IPS-11a (cell line): ENCODE data around the gene GJB6.
"Not testable (repeated sequence)": the region's sequence is repeated elsewhere in the genome, so short reads cannot be mapped to it uniquely, and the experiment has no call there.

Source experiments
- H3K4me3 ChIP-seq: one replicate; pipeline ENCODE4 v1.5.1; 2013; ENCODE audit warnings: low read depth, low read length, control low read depth

Gene GJB6

DNA sequence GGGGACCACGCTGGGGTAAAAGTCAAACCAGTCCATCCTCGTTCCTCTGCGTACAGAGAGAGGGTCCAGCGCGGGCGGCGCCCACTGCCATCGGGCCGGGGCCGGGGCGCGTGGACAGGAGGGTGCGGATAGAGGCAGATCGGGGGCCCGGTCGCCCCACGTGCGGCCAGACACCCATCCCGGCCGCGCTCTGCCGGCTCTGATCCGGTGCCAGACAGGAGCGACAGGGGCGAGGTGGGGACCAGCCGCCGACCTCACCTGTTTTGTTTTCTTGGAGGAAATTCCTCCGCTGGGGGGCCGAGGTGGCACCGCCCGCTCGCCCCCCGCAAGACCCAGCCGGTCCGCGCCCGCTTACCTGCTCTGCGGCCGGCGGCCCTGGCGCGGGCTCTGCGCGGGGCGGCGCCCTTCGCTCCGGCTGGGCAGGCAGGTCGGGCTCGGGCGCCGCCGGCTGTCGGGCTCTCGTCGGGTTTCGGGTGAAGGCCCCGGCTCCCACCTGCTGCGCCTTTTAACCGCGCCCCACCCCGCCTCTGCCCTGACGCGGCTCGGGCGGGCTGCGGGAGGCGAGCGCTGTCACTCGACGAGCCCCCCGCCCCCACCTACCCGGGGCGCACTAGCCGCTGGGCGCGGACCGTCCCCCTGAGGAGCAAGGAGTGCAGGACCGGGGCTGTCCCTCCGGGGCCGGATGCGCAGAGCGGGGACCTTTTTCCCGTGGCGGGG, at the start of gene GJB6:
TSS of gene GJB6 (minus strand) at position 481 of the 717 bp plus-strand sequence. CDS start 8,839 bp downstream, outside the sequence.
- peak within 1 kb of the TSS; percentile 31 for H3K4me3 ChIP-seq

DNA sequence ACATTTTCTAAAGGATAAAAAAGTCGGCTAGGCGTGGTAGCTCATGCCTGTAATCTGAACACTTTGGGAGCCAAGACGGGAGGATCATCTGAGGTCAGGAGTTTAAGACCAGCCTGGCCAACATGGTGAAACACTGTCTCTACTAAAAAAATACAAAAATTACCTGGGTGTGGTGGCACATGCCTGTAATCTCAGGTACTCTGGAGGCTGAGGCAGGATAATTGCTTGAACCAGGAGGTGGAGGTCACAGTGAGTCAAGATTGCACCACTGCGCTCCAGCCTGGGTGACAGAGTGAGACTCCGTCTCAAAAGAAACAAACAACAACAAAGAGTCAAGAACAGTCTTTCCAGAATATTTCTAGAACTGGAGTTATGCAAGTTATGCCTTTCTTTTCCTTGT, 44.8 kb upstream of the GJB6 start:
- not testable (repeated sequence) for H3K4me3 ChIP-seq

DNA sequence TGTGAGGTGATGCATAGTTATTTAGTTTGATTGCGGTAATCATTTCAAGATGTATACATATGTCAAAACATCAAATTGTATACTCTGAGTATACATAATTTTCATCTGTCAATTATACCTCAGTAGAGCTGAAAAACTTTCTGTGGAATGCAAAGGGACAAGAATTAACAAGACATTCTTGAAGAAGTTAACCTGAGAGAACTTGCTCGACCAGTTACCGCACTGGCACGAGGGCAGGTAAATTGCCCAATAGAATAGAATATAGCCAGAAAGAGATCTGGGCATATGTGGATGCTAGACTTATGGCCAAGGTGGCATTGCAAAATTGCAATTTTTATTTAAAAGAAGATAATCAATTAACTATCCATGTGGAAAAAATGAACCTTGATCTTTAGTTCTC, 42.3 kb upstream of the GJB6 start:
- H3K4me3 ChIP-seq = no peak overlapping the region

DNA sequence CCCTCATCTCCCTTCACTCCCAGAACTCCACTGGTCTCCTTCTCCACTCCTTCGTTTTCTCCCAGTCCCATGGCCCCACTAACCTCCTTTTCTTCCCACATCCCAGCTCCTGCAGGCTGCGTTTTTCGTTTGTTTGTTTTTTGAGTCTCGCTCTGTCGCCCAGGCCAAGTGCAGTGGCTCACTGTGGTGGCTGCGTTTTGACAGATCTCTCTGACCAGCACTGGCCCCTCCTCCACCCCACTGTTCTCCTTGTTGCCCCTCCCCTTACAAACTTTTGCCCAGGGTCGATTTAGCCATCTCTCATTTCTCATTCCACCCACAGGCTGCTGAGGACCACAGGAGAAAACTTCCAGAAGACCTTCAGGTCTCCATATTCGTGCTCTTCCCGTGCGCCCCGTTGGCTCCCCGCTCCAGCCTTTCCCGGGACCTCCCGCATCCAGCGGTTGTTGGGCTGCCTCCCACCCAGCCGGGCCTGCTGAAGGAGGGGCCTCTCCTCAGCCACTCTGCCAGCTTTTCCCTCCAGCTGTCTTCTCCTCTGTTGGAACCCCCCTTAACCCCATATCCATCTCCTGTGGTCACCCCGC, 40.6 kb upstream of the GJB6 start:
- H3K4me3 ChIP-seq = no peak overlapping the region

DNA sequence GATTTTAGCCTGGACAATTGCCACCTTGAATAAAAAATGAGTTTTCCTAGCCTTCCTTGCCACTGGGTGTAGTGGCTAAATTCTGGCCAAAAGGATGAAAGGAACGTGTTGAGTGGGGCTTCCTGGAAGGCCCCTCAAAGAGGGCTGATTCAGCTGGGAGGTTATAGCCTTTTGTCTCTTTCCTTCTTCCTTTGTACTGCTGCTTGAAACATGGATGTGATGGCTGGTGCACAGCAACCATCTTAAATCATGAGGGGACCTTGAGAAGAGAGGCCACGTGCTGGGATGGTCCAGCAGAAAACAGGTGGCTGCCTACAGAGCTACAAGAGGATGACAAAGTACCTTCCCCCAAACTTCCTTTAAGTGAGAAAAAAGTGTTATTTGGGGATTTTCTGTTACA, 40.0 kb upstream of the GJB6 start:
- H3K4me3 ChIP-seq = no peak overlapping the region

GRCh38 chr13:20271441-20271840, 39.3 kb upstream of the GJB6 start:
- no peak overlapping the region for H3K4me3 ChIP-seq

GRCh38 chr13:20270163-20270865, 38.2 kb upstream of the GJB6 start:
- no peak overlapping the region for H3K4me3 ChIP-seq

GRCh38 chr13:20264271-20265018, 32.3 kb upstream of the GJB6 start:
- H3K4me3 ChIP-seq = no peak overlapping the region

- no peak overlapping the region for H3K4me3 ChIP-seq
Observed at GRCh38 chr13:20263393-20264044, 31.4 kb upstream of the GJB6 start.

GRCh38 chr13:20258963-20259288, 26.8 kb upstream of the GJB6 start:
- H3K4me3 ChIP-seq = no peak overlapping the region

- H3K4me3 ChIP-seq = no peak overlapping the region
Observed at GRCh38 chr13:20258208-20258962, 26.3 kb upstream of the GJB6 start.

DNA sequence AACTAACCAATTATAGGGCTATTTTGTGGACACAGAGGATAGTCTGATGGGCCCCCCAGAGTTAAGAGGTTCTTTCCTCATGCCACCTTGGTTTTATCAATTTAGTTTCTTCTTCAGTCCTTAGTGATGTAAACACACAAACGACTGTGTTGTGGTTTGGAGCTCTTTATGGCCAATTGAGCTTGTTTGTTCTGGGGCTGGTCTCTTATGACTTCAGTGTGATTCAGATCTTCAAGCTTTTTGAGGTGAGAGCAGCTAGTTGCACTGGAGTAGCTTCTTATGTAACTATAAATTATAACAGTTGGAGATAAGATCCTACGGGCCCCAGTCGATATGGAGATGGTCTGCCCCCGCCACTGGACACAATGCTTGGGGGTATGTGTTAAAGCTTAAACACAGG, 22.0 kb upstream of the GJB6 start:
- no peak overlapping the region for H3K4me3 ChIP-seq

DNA sequence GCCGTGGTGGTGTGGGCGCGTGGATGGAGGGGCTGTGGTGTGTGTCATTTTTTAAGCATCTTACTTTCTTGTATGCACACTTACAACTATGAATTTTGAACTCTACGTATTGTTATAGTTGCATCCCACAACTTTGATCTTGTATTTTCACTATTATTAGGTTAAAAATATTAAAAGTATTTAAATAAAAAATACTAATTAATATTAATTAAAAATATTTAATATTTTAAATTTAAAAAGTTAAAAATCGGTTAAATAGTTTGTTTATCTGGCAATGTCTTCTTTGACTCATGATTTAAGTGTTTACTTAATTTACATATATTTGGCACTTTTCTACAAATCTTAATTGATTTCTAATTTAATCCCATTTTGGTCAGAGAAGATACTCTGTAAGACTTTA, 17.8 kb upstream of the GJB6 start:
- H3K4me3 ChIP-seq = no peak overlapping the region

DNA sequence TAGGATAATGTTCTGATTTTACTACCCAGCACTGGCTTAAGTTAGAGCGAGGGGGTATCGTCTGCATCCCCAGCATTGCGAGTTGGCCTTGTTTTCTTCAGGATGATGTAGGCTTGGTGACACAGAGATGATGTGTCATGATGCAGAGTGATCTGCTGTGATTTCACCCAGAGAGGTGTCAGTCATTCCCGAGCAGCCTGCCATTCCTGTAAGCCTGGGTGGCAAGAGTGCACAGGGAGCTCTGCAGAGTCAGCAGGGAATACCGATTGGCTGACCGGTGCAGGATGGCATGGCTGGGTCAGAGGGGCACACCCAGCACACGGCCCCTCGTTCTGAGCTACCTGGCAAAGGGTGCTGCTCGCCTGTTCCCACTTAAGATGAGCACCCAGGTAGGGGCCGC, 15.8 kb upstream of the GJB6 start:
- no peak overlapping the region for H3K4me3 ChIP-seq

DNA sequence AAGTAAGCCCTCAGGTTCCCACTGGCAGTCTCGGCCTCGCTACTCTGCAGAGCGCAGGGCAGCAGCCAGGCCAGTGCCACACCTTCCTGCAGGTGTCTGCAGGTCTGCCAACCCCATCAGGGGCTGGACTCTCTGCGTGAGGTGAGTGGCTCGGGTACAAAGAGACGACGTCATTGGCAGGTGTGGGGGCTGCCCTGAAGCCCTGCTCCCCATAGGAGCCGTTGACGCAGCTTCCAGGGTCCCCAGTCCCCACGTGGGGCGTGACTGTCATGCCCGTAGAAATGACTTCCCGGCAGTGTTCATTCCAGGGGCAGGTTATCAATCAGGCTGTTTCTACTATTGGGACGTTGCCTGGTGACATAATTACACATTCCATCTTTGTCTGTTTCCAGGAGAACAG, 15.3 kb upstream of the GJB6 start:
- H3K4me3 ChIP-seq = no peak overlapping the region

GRCh38 chr13:20241593-20241992, 9.5 kb upstream of the GJB6 start:
- no peak overlapping the region for H3K4me3 ChIP-seq

- H3K4me3 ChIP-seq = no peak overlapping the region
Observed at GRCh38 chr13:20239748-20240147, 7.6 kb upstream of the GJB6 start.

DNA sequence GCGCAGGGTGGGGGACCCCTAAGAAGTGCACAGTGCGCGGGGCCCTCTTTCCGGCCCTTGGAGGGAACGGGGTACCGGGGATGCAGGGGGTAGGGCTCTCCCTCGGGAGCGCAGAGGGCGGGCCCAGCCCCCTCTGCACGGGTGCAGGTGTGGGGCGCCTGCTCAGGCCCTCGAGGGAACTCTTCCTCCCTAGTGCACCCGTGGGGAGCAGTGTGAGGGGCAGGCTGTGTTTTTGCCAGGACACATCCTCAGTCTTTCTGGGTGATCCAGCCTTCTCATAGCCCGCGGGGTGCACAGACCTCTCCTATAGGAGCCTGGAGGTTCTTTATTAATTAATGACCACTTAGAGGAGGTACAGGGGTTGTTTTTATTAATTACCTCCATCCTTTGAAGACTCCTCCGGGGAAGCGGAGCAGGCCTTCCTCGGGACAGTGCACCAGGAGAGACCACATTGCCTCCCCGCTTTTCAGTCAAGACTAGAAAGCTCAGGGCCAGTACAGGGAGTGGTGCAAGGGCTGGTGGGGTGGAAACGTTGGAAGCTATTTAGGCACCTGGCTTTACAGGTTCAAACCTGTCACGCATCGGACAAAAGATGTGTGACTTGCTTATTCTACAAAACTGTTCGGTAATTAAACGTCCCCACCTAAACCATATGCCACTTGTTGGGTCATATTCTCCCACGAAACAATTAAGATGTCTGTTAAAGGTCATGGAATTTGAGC, 598 bp upstream of the GJB6 start:
- H3K4me3 ChIP-seq = peak overlapping the region; percentile 17

DNA sequence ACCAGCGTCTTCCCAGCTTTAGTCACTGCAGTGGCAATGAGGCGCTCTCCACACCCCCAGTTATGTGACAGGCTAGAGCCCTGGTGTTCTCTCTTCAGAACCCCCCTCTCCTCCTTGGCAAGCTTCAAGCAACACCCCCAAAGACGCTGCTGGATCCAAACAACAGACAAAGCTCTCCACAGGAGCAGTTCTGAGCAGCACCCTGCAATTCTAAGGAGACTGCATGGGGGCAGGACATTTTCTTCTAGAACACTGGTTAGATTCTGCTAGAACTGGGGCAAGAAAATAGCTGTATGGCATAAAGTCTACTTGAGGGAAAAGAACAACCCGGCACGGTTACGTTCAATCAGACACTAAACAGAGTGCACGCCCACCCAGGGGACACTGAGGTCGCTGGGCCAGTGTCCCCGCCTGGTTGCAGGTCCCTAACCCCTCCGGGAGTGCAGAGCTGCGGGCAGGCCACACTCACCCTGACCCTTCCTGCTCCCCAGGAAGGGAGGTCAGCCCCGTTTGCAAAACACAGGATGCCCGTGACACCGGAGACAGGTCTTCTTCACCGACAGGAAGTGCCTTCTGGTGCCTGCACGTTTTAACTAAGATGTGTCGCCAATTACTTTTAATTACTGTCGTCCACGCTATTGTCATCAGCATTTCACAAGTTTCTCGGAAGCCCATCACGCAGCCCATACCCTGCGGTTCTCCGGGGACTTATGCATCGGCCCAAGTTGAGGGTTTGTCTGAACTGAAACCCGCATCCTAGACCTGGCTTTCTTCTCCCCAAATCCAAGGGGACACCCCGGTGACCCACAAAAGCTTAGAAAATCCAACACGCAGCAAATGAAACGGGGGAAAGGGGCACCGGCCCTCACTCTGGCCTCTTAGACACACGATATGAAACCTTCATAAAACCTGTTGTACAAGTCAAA, 943 bp downstream of the GJB6 start:
- H3K4me3 ChIP-seq = peak overlapping the region; percentile 31
